Cardiac muscle cell (in vitro differentiated cells and primary cell): ENCODE data around the gene WHRN. TPM values are rescaled to one million over a fixed set of nuclear protein-coding genes. Genes with fewer than 3 reads are reported as not detected.

Source experiments
- DNase-seq, 2 donors: peaks; one replicate each; pipeline versions ENCODE4 v3.0.0 to v3.0.0-alpha.2; 2010 to 2017; ENCODE audit warnings: low read depth in 1 of 2, low spot score in 1 of 2
- H3K27ac ChIP-seq: fragments of 200-600 bp; sonication (generic); 2 replicates; pipeline ENCODE4 v1.5.1; 2016
- H3K27me3 ChIP-seq: fragments of 200-600 bp; sonication (generic); 2 replicates; pipeline ENCODE4 v1.6.0; 2016; ENCODE audit warnings: control low read depth
- H3K36me3 ChIP-seq: fragments of 200-600 bp; sonication (generic); 2 replicates; pipeline ENCODE4 v1.5.1; 2016; ENCODE audit warnings: control low read depth
- H3K4me1 ChIP-seq: fragments of 200-600 bp; sonication (generic); 2 replicates; pipeline ENCODE4 v1.8.1; 2017; ENCODE audit warnings: low read depth, mild to moderate bottlenecking, mixed run types
- H3K4me3 ChIP-seq: fragments of 200-600 bp; sonication (generic); 2 replicates; pipeline ENCODE4 v1.5.1; 2016; ENCODE audit warnings: mild to moderate bottlenecking
- H3K9me3 ChIP-seq: fragments of 200-600 bp; sonication (generic); 2 replicates; pipeline ENCODE4 v1.5.1; 2017; ENCODE audit warnings: low read depth, mild to moderate bottlenecking, control low read depth
- polyA plus RNA-seq: library from polyadenylated mRNA; unstranded; fragments of >200 nt; fragmentation: Nextera tagmentation; extraction: Ambion mirVana; gene quantifications from 2 replicates; pipeline ENCODE4 v1.2.1, GENCODE V29; 2016
- total RNA-seq: library from RNA; depleted of rRNA; stranded (reverse); fragments of >200 nt; gene quantifications from 2 replicates; pipeline ENCODE4 v1.2.3, GENCODE V29; 2016
- TF ChIP-seq, protein P1 (sequence below): IDR thresholded peaks from 2 replicates; pipeline ENCODE4 v1.5.1; 2012; ENCODE audit warnings: low read depth, mild to moderate bottlenecking, low read length

Gene WHRN
- total and polyA plus RNA-seq, 2 experiments from 2014 or later, result 10.8 to 12.5 TPM

GRCh38 chr9:114521846-114522245 is 16.6 kb upstream of the WHRN start:
- no peaks in the 10 kb centered on the region for H3K9me3 ChIP-seq
- H3K4me3 ChIP-seq, result no peak overlapping the region
- DNase-seq, result no peak
- no peaks in the 10 kb centered on the region for H3K36me3 ChIP-seq
- no peak overlapping the region for H3K27ac ChIP-seq
- no peaks in the 10 kb centered on the region for H3K4me1 ChIP-seq
- peaks cover 23% of the 10 kb centered on the region for H3K27me3 ChIP-seq
- TF ChIP-seq, protein P1, sequence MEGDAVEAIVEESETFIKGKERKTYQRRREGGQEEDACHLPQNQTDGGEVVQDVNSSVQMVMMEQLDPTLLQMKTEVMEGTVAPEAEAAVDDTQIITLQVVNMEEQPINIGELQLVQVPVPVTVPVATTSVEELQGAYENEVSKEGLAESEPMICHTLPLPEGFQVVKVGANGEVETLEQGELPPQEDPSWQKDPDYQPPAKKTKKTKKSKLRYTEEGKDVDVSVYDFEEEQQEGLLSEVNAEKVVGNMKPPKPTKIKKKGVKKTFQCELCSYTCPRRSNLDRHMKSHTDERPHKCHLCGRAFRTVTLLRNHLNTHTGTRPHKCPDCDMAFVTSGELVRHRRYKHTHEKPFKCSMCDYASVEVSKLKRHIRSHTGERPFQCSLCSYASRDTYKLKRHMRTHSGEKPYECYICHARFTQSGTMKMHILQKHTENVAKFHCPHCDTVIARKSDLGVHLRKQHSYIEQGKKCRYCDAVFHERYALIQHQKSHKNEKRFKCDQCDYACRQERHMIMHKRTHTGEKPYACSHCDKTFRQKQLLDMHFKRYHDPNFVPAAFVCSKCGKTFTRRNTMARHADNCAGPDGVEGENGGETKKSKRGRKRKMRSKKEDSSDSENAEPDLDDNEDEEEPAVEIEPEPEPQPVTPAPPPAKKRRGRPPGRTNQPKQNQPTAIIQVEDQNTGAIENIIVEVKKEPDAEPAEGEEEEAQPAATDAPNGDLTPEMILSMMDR, result no peak

GRCh38 chr9:114518599-114519022 is 13.3 kb upstream of the WHRN start:
- H3K27ac ChIP-seq, result no peak overlapping the region
- no peaks in the 10 kb centered on the region for H3K36me3 ChIP-seq
- TF ChIP-seq, protein P1, result no peak
- no peak overlapping the region for H3K4me3 ChIP-seq
- H3K27me3 ChIP-seq, result peaks cover 16% of the 10 kb centered on the region
- no peaks in the 10 kb centered on the region for H3K4me1 ChIP-seq
- H3K9me3 ChIP-seq, result no peaks in the 10 kb centered on the region
- DNase-seq, result no peak

DNA sequence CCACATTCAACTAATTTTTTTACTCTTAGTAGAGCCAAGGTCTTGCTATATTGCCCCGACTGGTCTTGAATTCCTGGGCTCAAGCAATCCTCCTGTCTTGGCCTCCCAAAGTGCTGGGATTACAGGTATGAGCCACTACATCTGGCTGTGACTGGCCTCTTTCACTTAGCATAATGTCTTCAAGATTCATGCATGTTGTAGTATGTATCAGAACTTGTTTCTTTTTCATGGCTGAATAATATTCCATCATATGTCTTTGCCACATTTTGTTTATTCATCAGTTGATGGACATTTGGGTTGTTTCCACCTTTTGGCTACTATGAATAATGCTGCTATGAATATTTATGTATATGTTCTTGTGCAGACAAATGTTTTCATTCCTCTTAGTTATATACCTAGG is 12.8 kb upstream of the WHRN start:
- Histone ChIP-seq H3K27ac (no peak overlapping the region), H3K9me3 (no peaks in the 10 kb centered on the region), H3K4me1 (no peaks in the 10 kb centered on the region), H3K4me3 (no peak overlapping the region), H3K36me3 (no peaks in the 10 kb centered on the region), H3K27me3 (peaks cover 20% of the 10 kb centered on the region)
- no peak for DNase-seq
- TF ChIP-seq, protein P1, result no peak

DNA sequence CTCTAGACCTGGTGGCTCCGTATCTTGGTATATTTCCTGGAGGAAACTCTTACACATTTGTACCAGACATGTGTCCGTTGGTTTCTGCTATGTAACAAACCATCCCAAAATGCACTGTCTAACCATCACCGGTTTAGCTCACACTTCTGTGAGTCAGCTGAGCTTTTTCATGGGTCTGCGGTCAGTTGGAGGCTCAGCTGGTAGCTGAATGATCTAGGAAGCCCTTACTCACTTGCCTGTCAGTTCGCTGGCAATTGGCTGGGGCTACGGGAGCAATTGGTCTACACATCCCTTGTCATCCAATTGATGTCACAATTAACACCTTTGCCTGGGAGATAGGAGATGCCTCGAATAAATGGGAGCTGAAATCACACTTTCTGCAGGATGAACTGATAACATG is 11.6 kb upstream of the WHRN start:
- Histone ChIP-seq H3K27me3 (peaks cover 16% of the 10 kb centered on the region), H3K4me3 (no peak overlapping the region), H3K27ac (no peak overlapping the region), H3K4me1 (no peaks in the 10 kb centered on the region), H3K36me3 (no peaks in the 10 kb centered on the region), H3K9me3 (no peaks in the 10 kb centered on the region)
- DNase-seq, result peak in 1 of 2 donors; percentile 56
- TF ChIP-seq, protein P1, result no peak

DNA sequence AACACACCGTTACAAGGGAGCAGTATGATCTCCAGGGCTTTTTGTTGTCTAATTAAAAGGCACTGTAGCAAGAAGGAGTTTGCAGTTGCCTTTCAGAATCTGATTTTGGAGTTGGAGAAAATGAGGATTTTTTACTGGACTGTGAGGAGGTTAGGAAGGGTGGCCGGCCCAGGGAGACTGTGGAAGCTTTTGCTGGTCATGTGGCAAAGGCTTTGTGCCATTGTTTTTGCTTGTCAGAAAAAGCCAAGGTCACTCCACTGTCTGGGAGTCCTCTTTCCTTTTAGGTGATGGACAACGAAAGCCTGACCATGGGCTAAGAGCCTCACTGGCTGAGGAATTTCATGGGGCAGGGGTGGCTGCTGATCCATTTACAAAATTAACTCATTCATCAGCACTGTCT is 10.3 kb upstream of the WHRN start:
- Histone ChIP-seq H3K9me3 (no peaks in the 10 kb centered on the region), H3K27ac (no peak overlapping the region), H3K4me3 (no peak overlapping the region), H3K4me1 (no peaks in the 10 kb centered on the region), H3K27me3 (peaks cover 20% of the 10 kb centered on the region), H3K36me3 (no peaks in the 10 kb centered on the region)
- DNase-seq, result no peak
- TF ChIP-seq, protein P1, result no peak

- Histone ChIP-seq H3K4me1 (no peaks in the 10 kb centered on the region), H3K36me3 (no peaks in the 10 kb centered on the region), H3K9me3 (no peaks in the 10 kb centered on the region), H3K27ac (no peak overlapping the region), H3K27me3 (peaks cover 34% of the 10 kb centered on the region), H3K4me3 (no peak overlapping the region)
- no peak for DNase-seq
- TF ChIP-seq, protein P1, result no peak
These were observed 8.6 kb upstream of the WHRN start for GRCh38 chr9:114513959-114514267.
